B cell (primary cell): ENCODE data around the gene GIT1.

ENCODE experiments used
- EZH2 ChIP-seq: IDR thresholded peaks from 2 replicates; pipeline ENCODE4 v1.6.1; 2012; ENCODE audit warnings: borderline replicate concordance, low read depth, mild to moderate bottlenecking, moderate library complexity, low read length; ENCODE audit not compliant: insufficient read depth, poor library complexity, severe bottlenecking
- TF ChIP-seq, protein P1 (sequence below): fragments of 200-600 bp; IDR thresholded peaks from one replicate; pipeline ENCODE4 v1.8.0; 2022; ENCODE audit warnings: antibody characterized with exemption, mild to moderate bottlenecking

DNA sequence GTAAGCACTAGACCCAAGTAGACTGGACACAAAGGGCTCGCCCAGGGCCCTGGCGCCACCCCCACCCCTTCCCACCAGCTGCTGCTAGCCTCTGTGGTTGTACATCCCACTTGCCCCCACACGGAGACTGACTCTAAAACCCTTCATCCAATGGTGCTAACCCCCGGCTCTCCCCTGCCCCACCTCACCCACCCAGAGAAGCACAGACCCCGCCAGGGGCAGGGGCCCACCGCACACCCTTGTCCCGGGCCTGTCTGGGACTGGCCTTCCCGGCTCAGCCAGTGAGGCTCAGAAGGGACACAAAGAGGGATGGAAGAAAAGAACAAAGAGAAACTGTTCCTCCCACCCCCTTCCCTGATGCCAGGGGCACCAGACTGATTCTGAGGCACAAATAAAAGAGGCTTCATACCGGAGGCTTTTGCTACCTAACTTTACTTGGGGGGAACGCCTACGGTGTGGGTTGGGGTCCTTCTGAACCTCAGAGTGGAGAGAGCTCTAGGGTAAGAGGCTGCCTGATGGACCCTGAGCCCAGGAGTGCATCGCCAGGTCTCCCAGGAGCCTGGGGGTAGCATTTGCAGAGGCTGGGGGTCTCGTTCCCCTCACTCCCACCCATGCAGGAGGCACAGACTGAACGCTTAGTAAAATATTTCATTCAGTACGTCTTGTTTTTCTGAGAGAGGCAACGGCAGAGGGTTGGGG lies 25.1 kb upstream of the GIT1 start:
- TF ChIP-seq, protein P1, sequence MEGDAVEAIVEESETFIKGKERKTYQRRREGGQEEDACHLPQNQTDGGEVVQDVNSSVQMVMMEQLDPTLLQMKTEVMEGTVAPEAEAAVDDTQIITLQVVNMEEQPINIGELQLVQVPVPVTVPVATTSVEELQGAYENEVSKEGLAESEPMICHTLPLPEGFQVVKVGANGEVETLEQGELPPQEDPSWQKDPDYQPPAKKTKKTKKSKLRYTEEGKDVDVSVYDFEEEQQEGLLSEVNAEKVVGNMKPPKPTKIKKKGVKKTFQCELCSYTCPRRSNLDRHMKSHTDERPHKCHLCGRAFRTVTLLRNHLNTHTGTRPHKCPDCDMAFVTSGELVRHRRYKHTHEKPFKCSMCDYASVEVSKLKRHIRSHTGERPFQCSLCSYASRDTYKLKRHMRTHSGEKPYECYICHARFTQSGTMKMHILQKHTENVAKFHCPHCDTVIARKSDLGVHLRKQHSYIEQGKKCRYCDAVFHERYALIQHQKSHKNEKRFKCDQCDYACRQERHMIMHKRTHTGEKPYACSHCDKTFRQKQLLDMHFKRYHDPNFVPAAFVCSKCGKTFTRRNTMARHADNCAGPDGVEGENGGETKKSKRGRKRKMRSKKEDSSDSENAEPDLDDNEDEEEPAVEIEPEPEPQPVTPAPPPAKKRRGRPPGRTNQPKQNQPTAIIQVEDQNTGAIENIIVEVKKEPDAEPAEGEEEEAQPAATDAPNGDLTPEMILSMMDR, result no peak
- TF ChIP-seq EZH2, result no peak
